NCI-H128 (cell line): ENCODE measurements around the gene OR4M2.
"Not testable (repeated sequence)": the region's sequence is repeated elsewhere in the genome, so short reads cannot be mapped to it uniquely, and the experiment has no call there.

Experiments used
- DNase-seq: peaks from one replicate; lab custom pipeline; 2025; ENCODE audit not compliant: unreplicated experiment; lab: John Stamatoyannopoulos, UW

OR4M2 gene

GRCh38 chr15:22080227-22080626 is at the start of gene OR4M2:
TSS of gene OR4M2 (plus strand) at chr15:22080527. CDS start at chr15:22080625, 98 bp downstream.
- not testable (repeated sequence) for DNase-seq

- not testable (repeated sequence) for DNase-seq
Measured at GRCh38 chr15:22069267-22069666, 11.1 kb upstream of the OR4M2 start.

- DNase-seq = not testable (repeated sequence)
Measured at GRCh38 chr15:22081386-22081785, 1.1 kb downstream of the OR4M2 start.

- not testable (repeated sequence) for DNase-seq
Measured at GRCh38 chr15:22098616-22099253, 18.4 kb downstream of the OR4M2 start.

- not testable (repeated sequence) for DNase-seq
Measured at GRCh38 chr15:22099289-22099891, 19.1 kb downstream of the OR4M2 start.

GRCh38 chr15:22122033-22122432 is 41.7 kb downstream of the OR4M2 start:
- DNase-seq = not testable (repeated sequence)
